GM12878 (cell line): Measurements from ENCODE around the gene TBRG4. TPM values are rescaled to one million over a fixed set of nuclear protein-coding genes. Genes with fewer than 3 reads are reported as not detected.

ENCODE experiments used
- ATAC-seq: fragments of 200-7000 bp; cut with Tn5 transposase; 3 replicates; pipeline ENCODE4 v1.9.1; 2020; ENCODE audit warnings: mild to moderate bottlenecking, moderate library complexity
- BruUV-seq: library from RNA; stranded (reverse); fragments of 400-500 nt; replicated peaks from 2 replicates; lab custom pipeline; 2021; lab: Mats Ljungman, UMichigan
- CTCF ChIA-PET: fragments of 300-600 bp; sonication (Branson Sonifier 250); formaldehyde crosslinking; extraction: SDS; loops from one replicate; lab custom pipeline; 2021; ENCODE audit warnings: inconsistent platforms; lab: Yijun Ruan, JAX
- POLR2A ChIA-PET: fragments of 350-600 bp; formaldehyde crosslinking; extraction: SDS; loops from one replicate; lab custom pipeline; 2021; ENCODE audit warnings: inconsistent platforms; lab: Charles Lee
- RAD21 ChIA-PET: fragments of 300-600 bp; sonication (Branson Sonifier 250); formaldehyde crosslinking; loops from one replicate; lab custom pipeline; 2023; ENCODE audit warnings: antibody characterized with exemption; ENCODE audit not compliant: unreplicated experiment; lab: Charles Lee
- SMC1A ChIA-PET: fragments of 300-600 bp; sonication (Branson Sonifier 250); formaldehyde crosslinking; loops from one replicate; lab custom pipeline; 2023; ENCODE audit not compliant: unreplicated experiment, uncharacterized antibody; lab: Charles Lee
- DNase-seq: peaks from one replicate; pipeline ENCODE4 v3.0.0-alpha.2; 2011; ENCODE audit warnings: low read depth, low spot score
- FAIRE-seq: peaks from 3 replicates; lab custom pipeline; 2011; peaks lifted over from hg19 to GRCh38; lab: Jason Lieb, UNC
- H2AFZ ChIP-seq: 2 replicates; pipeline ENCODE4 v1.6.0; 2011; ENCODE audit warnings: low read depth, low read length, control low read depth; ENCODE audit not compliant: control insufficient read depth
- H3K27ac ChIP-seq: 2 replicates; pipeline ENCODE4 v1.5.1; 2011; ENCODE audit warnings: control low read depth; ENCODE audit not compliant: control insufficient read depth, insufficient read depth
- H3K27me3 ChIP-seq, 2 experiments: replicated peaks in 1 of 2; 2 replicates each; pipeline versions ENCODE4 v1.6.0 to v1.6.1; 2011; ENCODE audit warnings: low read length in 1 of 2; ENCODE audit not compliant: control insufficient read depth in 2 of 2, insufficient read depth in 2 of 2
- H3K36me3 ChIP-seq, 2 experiments: 2 replicates each; pipeline ENCODE4 v1.5.1; 2011; ENCODE audit warnings: low read length in 1 of 2; ENCODE audit not compliant: control insufficient read depth in 2 of 2, insufficient read depth in 2 of 2
- H3K4me1 ChIP-seq: 2 replicates; pipeline ENCODE4 v1.6.1; 2011; ENCODE audit warnings: mild to moderate bottlenecking, low read length, moderate library complexity, mixed read lengths; ENCODE audit not compliant: control insufficient read depth, insufficient read depth
- H3K4me2 ChIP-seq: 2 replicates; pipeline ENCODE4 v1.6.0; 2011; ENCODE audit warnings: control low read depth; ENCODE audit not compliant: control insufficient read depth, insufficient read depth
- H3K4me3 ChIP-seq: fragments of 200-600 bp; sonication (generic); 2 replicates; pipeline ENCODE4 v1.5.1; 2016
- H3K79me2 ChIP-seq: 2 replicates; pipeline ENCODE4 v1.6.0; 2011; ENCODE audit warnings: low read length; ENCODE audit not compliant: control insufficient read depth, insufficient read depth
- H3K9ac ChIP-seq: 2 replicates; pipeline ENCODE4 v1.8.0; 2011; ENCODE audit warnings: low read length, control low read depth, mixed read lengths; ENCODE audit not compliant: control insufficient read depth, insufficient read depth
- H3K9me3 ChIP-seq: replicated peaks from 3 replicates; pipeline ENCODE4 v1.5.1; 2011; ENCODE audit warnings: mild to moderate bottlenecking, low read length; ENCODE audit not compliant: control insufficient read depth, insufficient read depth
- H4K20me1 ChIP-seq: 2 replicates; pipeline ENCODE4 v1.6.0; 2011; ENCODE audit not compliant: control insufficient read depth, insufficient read depth
- ETV6 ChIP-seq, 2 experiments: fragments of 450-650 bp in 1 of 2; IDR thresholded peaks in 1 of 2; conservative IDR thresholded peaks in 1 of 2; 2 replicates each; pipeline ENCODE4 v1.6.1; 2014; ENCODE audit warnings: antibody characterized with exemption in 1 of 2, borderline replicate concordance in 1 of 2, low read depth in 1 of 2, mild to moderate bottlenecking in 1 of 2, moderate library complexity in 1 of 2
- KAT2A ChIP-seq: conservative IDR thresholded peaks from 2 replicates; pipeline ENCODE4 v1.6.1; 2011; ENCODE audit warnings: low read depth, low read length; ENCODE audit not compliant: control insufficient read depth
- NFYB ChIP-seq: IDR thresholded peaks from 2 replicates; pipeline ENCODE4 v1.6.1; 2011; ENCODE audit warnings: low read depth, mild to moderate bottlenecking, low read length, improper control_type of control experiment, moderate library complexity; ENCODE audit not compliant: insufficient read depth
- POU2F2 ChIP-seq: IDR thresholded peaks from 3 replicates; pipeline ENCODE4 v1.6.1; 2011; ENCODE audit warnings: low read depth, mild to moderate bottlenecking, low read length, borderline replicate concordance
- RAD21 ChIP-seq: IDR thresholded peaks from 2 replicates; pipeline ENCODE4 v1.6.1; 2011; ENCODE audit warnings: mild to moderate bottlenecking, low read depth, low read length, moderate library complexity; ENCODE audit not compliant: insufficient read depth
- TARDBP ChIP-seq: IDR thresholded peaks from 2 replicates; pipeline ENCODE4 v1.6.1; 2016; ENCODE audit warnings: borderline replicate concordance
- USF2 ChIP-seq: IDR thresholded peaks from 2 replicates; pipeline ENCODE4 v1.6.1; 2011; ENCODE audit warnings: low read depth, low read length, improper control_type of control experiment, borderline replicate concordance
- WGBS: methylation state at CpG from one replicate; pipeline ENCODE4 v1.1.6; 2016; ENCODE audit warnings: low lambda C conversion rate; ENCODE audit not compliant: insufficient replicate concordance, insufficient coverage; ENCODE audit errors: missing lambda C conversion rate; 5-methylcytosine and 5-hydroxymethylcytosine counted together
- in situ Hi-C: fragments of 300-500 bp; cut with MboI; formaldehyde crosslinking; loops from 9 replicates; pipeline ENCODE4 v1.14.3; 2018; ENCODE audit warnings: mixed read lengths
- intact Hi-C: fragments of 100-400 bp; cut with micrococcal nuclease; formaldehyde crosslinking; loops from one replicate; pipeline ENCODE4 v1.14.2; 2022; ENCODE audit not compliant: unreplicated experiment
- polyA plus RNA-seq, 11 experiments: library from polyadenylated mRNA; depleted of rRNA in 4 of 11; unstranded in 6 of 11; stranded (reverse) in 5 of 11; fragments of >200 nt; fragmentation: Nextera tagmentation in 4 of 11; fragmentation: Illumina TruSeq in 1 of 11; extraction: Ambion mirVana in 4 of 11; extraction: Trizol in 1 of 11; gene quantifications; 1 replicate in 1 of 11; 2 replicates in 10 of 11; pipeline versions ENCODE4 v1.2.1 to v1.2.3, GENCODE V29; 2011 to 2016; ENCODE audit warnings: inconsistent platforms in 2 of 11, missing spikeins in 2 of 11, low read depth in 1 of 11
- total RNA-seq, 4 experiments: library from RNA; depleted of rRNA in 3 of 4; stranded (reverse); fragments of >200 nt in 3 of 4; fragmentation: Illumina TruSeq in 1 of 4; extraction: Trizol in 1 of 4; gene quantifications; 2 replicates each; pipeline versions ENCODE4 v1.2.1 to v1.2.3, GENCODE V29; 2013 to 2021
- TF ChIP-seq, protein P1 (sequence below): IDR thresholded peaks from 2 replicates; pipeline ENCODE4 v1.6.1; 2012; ENCODE audit warnings: low read depth, low read length, improper control_type of control experiment

Gene TBRG4
- total and polyA plus RNA-seq, 10 of the 15 experiments (the other 5 are each of a cell fraction or from before 2014, with no cell fraction given), result 8.4 to 130 (median 118) TPM

DNA sequence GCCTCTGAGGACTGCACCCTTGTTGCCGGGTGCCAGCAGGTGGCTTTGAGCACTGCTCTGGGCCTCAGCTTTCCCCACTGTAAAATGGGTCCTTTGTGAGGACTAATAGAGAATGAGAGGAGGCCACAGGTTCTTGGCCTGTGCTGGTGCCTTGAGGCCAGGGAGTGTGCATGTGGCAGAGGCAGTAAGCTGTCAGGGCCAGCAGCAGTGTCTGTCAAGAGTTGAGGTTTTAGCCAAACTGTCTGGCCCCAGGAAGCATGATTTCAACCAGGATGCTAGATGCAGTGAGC lies 36.2 kb downstream of the TBRG4 start (continued):
- no peak for TF ChIP-seq USF2
- TF ChIP-seq NFYB, result no peak
- TF ChIP-seq, protein P1, sequence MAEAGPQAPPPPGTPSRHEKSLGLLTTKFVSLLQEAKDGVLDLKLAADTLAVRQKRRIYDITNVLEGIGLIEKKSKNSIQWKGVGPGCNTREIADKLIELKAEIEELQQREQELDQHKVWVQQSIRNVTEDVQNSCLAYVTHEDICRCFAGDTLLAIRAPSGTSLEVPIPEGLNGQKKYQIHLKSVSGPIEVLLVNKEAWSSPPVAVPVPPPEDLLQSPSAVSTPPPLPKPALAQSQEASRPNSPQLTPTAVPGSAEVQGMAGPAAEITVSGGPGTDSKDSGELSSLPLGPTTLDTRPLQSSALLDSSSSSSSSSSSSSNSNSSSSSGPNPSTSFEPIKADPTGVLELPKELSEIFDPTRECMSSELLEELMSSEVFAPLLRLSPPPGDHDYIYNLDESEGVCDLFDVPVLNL, result no peak
- TF ChIP-seq KAT2A, result no peak

DNA sequence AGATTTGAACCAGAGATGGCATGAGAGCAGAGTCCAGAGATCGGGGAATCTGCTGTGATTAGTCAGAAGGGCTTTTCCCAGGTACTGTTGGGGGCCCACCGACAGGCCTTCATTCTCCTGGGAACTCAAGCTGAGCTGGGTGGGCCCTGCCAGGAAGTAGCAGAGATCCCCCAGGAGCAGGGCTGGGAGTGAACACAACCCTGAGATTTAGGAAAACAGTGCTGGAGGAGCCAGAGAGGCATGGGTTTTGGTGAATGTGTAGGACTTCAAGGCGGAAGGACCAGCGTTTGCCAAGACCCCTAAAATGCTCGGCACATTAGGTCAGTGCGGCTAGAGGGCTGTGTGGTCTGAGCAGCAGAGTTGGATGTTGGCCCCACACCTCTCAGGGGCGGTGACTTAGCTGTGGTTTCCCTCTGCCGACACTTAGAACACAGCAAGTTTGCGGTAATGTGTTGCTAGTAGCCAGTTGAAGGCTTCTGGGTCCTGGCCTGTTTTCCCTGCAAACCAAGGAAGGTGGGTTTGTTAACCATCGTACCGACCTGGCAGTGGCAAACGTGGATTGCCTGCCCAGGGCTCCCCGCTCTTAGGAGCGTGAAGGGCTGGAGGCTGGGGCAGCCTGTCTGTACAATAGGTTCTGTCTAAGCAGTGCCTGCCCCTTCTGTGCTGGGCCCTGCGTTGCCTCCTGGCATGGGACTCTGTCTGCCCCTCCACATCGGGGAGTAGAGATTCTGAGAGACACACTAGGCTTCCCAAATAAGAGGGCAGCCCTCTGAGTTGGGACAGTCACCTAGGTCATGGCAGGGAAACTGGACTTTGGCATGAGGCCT lies 36.8 kb downstream of the TBRG4 start:
- SMC1A ChIA-PET, result no interaction called here
- 86% methylated on average over 16 of the region's 16 CpGs for WGBS
- no peak for TF ChIP-seq POU2F2
- TF ChIP-seq RAD21, result no peak
- no peak for TF ChIP-seq TARDBP
- TF ChIP-seq ETV6 (conservative IDR thresholded peaks at IDR 0.05 in 1 of 2, IDR thresholded peaks at IDR 0.05 in 1 of 2; ENCODE audit: borderline replicate concordance in 1 of 2, low read depth in 1 of 2), result no peak
- no peaks in the 10 kb centered on the region for H4K20me1 ChIP-seq
- H3K9ac ChIP-seq, result no peak overlapping the region
- CTCF ChIA-PET, result no interaction called here
- no peaks in the 10 kb centered on the region for H3K27me3 ChIP-seq
- no peak overlapping the region for H3K4me2 ChIP-seq
- RAD21 ChIA-PET, result no interaction called here
- POLR2A ChIA-PET, result no interaction called here
- intact Hi-C loops (no loop called here), in situ Hi-C loops (no loop called here)
- H3K4me1 ChIP-seq, result no peaks in the 10 kb centered on the region
- no peak overlapping the region for H3K4me3 ChIP-seq
- FAIRE-seq (no peak), ATAC-seq (no peak), DNase-seq (no peak)
- no peaks in the 10 kb centered on the region for H3K9me3 ChIP-seq
- BruUV-seq, result no TSS peak
- H3K36me3 ChIP-seq, result peaks cover 23 to 52% of the 10 kb centered on the region in 2 experiments
- H3K79me2 ChIP-seq, result no peaks in the 10 kb centered on the region
- no peak overlapping the region for H2AFZ ChIP-seq
- no peak overlapping the region for H3K27ac ChIP-seq
